ENCODE data around the gene KRTAP5-1. TPM values are rescaled to one million over a fixed set of nuclear protein-coding genes. Genes with fewer than 3 reads are reported as not detected.

KRTAP5-1 gene
- total and polyA plus RNA-seq, 8 donors, result 0.50 TPM; not detected in 7

GRCh38 chr11:1548221-1549070 is 36.6 kb downstream of the KRTAP5-1 start:
- TF ChIP-seq EP300 (IDR thresholded peaks at IDR 0.05), result peak; percentile 39
- TF ChIP-seq, protein P1, sequence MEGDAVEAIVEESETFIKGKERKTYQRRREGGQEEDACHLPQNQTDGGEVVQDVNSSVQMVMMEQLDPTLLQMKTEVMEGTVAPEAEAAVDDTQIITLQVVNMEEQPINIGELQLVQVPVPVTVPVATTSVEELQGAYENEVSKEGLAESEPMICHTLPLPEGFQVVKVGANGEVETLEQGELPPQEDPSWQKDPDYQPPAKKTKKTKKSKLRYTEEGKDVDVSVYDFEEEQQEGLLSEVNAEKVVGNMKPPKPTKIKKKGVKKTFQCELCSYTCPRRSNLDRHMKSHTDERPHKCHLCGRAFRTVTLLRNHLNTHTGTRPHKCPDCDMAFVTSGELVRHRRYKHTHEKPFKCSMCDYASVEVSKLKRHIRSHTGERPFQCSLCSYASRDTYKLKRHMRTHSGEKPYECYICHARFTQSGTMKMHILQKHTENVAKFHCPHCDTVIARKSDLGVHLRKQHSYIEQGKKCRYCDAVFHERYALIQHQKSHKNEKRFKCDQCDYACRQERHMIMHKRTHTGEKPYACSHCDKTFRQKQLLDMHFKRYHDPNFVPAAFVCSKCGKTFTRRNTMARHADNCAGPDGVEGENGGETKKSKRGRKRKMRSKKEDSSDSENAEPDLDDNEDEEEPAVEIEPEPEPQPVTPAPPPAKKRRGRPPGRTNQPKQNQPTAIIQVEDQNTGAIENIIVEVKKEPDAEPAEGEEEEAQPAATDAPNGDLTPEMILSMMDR (IDR thresholded peaks at IDR 0.05), result no peak
- no peak for TF ChIP-seq POLR2A (IDR thresholded peaks at IDR 0.05)
- peak; percentile 54 to 80 (median 62) for TF ChIP-seq POLR2AphosphoS5 (IDR thresholded peaks at IDR 0.05)
- Histone ChIP-seq H3K4me3 (peak overlapping the region; percentile 21 to 56 (median 26)), H3K9me3 (no peaks in the 10 kb centered on the region), H3K36me3 (no peaks in the 10 kb centered on the region), H3K27ac (peak overlapping the region; percentile 57 to 87 (median 65)), H3K4me1 (peaks cover 30 to 34% (median 32%) of the 10 kb centered on the region in 4 donors), H3K27me3 (peaks cover 0 to 73% (median 33%) of the 10 kb centered on the region in 3 donors)
- intact Hi-C loops (cut with DNase I; ENCODE audit: low total_unique reads), result no loop called here
- WGBS, 5 donors, result 7 to 15% (median 8%) methylated on average over 32 to 34 of the region's 34 CpGs
- peak; percentile 86 to 95 for DNase-seq

DNA sequence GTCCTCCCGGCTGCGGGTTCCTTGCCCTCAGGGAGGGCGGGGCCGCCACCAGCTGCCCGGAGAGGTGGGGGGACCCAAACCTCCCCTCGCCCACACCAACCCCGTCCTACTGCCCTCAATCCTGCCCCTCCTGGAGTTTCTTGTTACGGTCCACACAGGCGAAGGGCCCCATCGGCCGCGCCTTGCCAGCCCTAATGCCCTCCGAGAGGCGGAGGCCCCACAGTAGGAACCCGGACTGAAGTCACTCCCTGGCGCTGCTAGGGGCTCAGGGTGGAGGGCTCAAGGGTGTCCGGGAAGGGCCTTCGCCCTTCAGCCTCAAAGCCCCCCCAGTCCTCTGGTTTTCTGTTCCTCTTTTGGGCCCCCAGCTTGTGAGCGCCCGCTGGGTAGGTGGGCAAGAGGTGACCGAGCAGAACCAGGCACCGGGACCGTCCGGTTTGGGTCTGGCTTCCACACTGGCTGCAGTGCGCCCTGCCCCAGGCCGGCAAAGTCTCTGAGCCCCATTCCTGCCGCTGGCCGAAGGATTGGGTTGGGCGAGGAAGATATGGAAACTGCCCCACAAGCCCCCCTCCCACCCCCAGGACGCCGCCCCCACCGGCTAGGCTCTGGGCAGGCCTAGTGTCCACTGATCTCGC is 37.5 kb downstream of the KRTAP5-1 start:
- DNase-seq, result no peak
- 9 to 17% (median 13%) methylated on average over 25 to 33 of the region's 33 CpGs for WGBS, 5 donors
- Histone ChIP-seq H3K36me3 (no peaks in the 10 kb centered on the region), H3K27ac (peak overlapping the region in 4 of 5 donors; percentile 61 to 87 (median 70)), H3K27me3 (peaks cover 0 to 72% (median 33%) of the 10 kb centered on the region in 3 donors), H3K4me1 (peaks cover 30 to 34% (median 32%) of the 10 kb centered on the region in 4 donors), H3K9me3 (no peaks in the 10 kb centered on the region), H3K4me3 (peak overlapping the region; percentile 35 to 56 (median 44))
- TF ChIP-seq POLR2AphosphoS5 (IDR thresholded peaks at IDR 0.05), result no peak
- no peak for TF ChIP-seq POLR2A (IDR thresholded peaks at IDR 0.05)
- TF ChIP-seq, protein P1 (IDR thresholded peaks at IDR 0.05), result no peak
- TF ChIP-seq EP300 (IDR thresholded peaks at IDR 0.05), result no peak
- intact Hi-C loops (cut with DNase I; ENCODE audit: low total_unique reads), result no loop called here

GRCh38 chr11:1546536-1547466 is 38.3 kb downstream of the KRTAP5-1 start:
- Histone ChIP-seq H3K27ac (peak overlapping the region in 3 of 5 donors; percentile 61 to 87 (median 75)), H3K36me3 (no peaks in the 10 kb centered on the region), H3K4me3 (peak overlapping the region; percentile 35 to 56 (median 44)), H3K27me3 (peaks cover 0 to 73% (median 33%) of the 10 kb centered on the region in 3 donors), H3K4me1 (peaks cover 30 to 34% (median 32%) of the 10 kb centered on the region in 4 donors), H3K9me3 (no peaks in the 10 kb centered on the region)
- peak; percentile 60 to 91 for DNase-seq
- WGBS, 5 donors, result 1 to 5% (median 1%) methylated on average over 23 to 103 of the region's 106 CpGs
- TF ChIP-seq, protein P1 (IDR thresholded peaks at IDR 0.05), result peak in 4 of 7 experiments; percentile 60 to 80 (median 74)
- TF ChIP-seq EP300 (IDR thresholded peaks at IDR 0.05) (no peak), POLR2AphosphoS5 (IDR thresholded peaks at IDR 0.05) (no peak), POLR2A (IDR thresholded peaks at IDR 0.05) (no peak)
- intact Hi-C loops (cut with DNase I; ENCODE audit: low total_unique reads), result no loop called here

Data from stomach (tissue), 9 donors.